Thyroid gland (tissue), 4 donors: ENCODE results near the gene C12orf76.

Experiments used
- POLR2A ChIP-seq, 2 donors: fragments of 450-650 bp; IDR thresholded peaks; one replicate each; pipeline ENCODE4 v1.6.1; 2017; ENCODE audit warnings: antibody characterized with exemption in 2 of 2, mild to moderate bottlenecking in 2 of 2, moderate library complexity in 1 of 2
- TF ChIP-seq, protein P1 (sequence below), 6 experiments: fragments of 200-600 bp in 3 of 6; fragments of 450-650 bp in 3 of 6; sonication (generic) in 3 of 6; IDR thresholded peaks; one replicate each; pipeline ENCODE4 v1.5.1; 2016 to 2019; ENCODE audit warnings: antibody characterized with exemption in 6 of 6, mild to moderate bottlenecking in 2 of 6, inconsistent platforms in 1 of 6, moderate library complexity in 1 of 6

DNA sequence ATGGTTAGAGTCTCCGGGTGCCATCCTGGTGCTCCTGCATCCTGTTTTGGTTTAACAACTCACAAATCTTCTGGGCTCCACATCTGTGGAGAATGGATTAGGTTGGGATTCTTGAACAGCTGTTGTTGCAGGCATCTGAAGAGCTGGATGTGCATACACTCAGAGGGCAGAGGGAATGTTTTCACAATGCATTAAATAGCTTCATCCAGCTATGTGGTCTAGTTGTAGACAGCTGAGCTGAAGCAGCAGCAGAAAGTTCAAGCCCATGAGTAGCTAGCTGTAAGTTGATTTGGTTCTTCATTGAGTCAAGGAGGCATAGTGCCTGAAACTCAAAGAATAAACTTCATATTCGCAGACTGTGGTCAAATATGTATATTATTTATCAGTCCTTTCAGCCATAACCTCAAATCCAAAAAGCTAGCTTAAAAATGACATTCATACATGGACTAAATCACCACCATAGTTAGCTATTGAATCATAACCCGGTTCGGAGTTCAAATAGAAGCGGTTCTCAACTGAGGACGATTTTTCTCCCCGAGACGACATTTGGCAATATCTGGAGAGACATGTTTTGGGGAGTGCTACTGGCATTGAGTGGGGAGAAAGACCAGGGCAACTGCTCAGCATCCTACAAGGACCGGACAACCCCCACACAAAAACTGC, 50.0 kb downstream of the C12orf76 start:
- TF ChIP-seq, protein P1, sequence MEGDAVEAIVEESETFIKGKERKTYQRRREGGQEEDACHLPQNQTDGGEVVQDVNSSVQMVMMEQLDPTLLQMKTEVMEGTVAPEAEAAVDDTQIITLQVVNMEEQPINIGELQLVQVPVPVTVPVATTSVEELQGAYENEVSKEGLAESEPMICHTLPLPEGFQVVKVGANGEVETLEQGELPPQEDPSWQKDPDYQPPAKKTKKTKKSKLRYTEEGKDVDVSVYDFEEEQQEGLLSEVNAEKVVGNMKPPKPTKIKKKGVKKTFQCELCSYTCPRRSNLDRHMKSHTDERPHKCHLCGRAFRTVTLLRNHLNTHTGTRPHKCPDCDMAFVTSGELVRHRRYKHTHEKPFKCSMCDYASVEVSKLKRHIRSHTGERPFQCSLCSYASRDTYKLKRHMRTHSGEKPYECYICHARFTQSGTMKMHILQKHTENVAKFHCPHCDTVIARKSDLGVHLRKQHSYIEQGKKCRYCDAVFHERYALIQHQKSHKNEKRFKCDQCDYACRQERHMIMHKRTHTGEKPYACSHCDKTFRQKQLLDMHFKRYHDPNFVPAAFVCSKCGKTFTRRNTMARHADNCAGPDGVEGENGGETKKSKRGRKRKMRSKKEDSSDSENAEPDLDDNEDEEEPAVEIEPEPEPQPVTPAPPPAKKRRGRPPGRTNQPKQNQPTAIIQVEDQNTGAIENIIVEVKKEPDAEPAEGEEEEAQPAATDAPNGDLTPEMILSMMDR (IDR thresholded peaks at IDR 0.05): no peak
- TF ChIP-seq POLR2A (IDR thresholded peaks at IDR 0.05): no peak
